ENCODE data around the gene PABPN1. TPM values are rescaled to one million over a fixed set of nuclear protein-coding genes. Genes with fewer than 3 reads are reported as not detected.

The PABPN1 gene
- total RNA-seq, 1 donor from 2014 or later = 354 TPM

DNA sequence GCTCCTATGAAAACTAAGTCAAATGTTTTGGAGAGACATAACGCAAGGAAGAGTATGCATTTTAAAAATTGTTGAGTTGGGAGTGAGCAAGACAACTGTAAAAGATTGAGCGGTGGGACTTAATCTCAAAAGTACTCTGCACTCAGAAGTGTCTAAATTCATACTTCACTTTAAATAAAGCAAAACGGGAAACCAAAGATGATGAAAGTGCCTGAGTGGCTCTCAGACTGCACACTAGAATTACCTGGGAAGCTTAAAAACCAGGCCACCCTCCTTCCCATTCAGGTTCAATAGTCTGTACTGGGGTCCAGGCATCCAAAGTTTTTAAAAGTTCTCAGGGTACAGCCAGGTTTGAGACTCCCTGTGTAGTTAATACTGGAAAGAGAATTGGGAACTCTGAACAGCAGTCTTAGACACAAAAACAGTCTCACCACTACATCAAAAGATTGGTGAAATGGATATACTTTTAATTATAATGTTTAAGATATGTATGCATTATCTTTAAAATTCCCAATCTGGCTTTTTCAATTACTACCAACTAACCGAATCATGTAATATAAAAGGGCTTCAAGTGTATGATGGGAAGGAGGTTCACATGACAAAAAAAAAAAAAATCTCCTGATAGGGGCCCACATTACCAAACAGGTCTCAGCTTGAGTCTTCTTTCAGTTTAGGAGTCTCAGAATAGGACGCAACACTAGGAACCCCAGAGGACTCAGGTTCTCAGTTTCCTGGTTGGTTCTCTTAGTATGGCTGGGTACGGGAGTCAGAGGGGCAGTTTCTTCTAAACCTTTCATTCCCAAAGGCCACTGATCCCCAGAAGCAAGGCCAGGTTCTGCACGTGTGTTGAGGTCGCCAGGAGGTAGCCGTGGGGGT is 36.4 kb upstream of the PABPN1 start:
- no peaks in the 10 kb centered on the region for H3K36me3 Mint-ChIP-seq
- no peaks in the 10 kb centered on the region for H3K9me3 Mint-ChIP-seq
- no peak for DNase-seq (ENCODE audit: low spot score in 2 of 2, unreplicated experiment in 2 of 2)
- H3K27me3 Mint-ChIP-seq (ENCODE audit: low read depth) = peaks cover 2% of the 10 kb centered on the region
- peak overlapping the region; percentile 96 for H3K4me3 Mint-ChIP-seq
- H3K27ac Mint-ChIP-seq = peak overlapping the region; percentile 94
- TF ChIP-seq, protein P1, sequence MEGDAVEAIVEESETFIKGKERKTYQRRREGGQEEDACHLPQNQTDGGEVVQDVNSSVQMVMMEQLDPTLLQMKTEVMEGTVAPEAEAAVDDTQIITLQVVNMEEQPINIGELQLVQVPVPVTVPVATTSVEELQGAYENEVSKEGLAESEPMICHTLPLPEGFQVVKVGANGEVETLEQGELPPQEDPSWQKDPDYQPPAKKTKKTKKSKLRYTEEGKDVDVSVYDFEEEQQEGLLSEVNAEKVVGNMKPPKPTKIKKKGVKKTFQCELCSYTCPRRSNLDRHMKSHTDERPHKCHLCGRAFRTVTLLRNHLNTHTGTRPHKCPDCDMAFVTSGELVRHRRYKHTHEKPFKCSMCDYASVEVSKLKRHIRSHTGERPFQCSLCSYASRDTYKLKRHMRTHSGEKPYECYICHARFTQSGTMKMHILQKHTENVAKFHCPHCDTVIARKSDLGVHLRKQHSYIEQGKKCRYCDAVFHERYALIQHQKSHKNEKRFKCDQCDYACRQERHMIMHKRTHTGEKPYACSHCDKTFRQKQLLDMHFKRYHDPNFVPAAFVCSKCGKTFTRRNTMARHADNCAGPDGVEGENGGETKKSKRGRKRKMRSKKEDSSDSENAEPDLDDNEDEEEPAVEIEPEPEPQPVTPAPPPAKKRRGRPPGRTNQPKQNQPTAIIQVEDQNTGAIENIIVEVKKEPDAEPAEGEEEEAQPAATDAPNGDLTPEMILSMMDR (IDR thresholded peaks at IDR 0.05; ENCODE audit: unreplicated experiment) = no peak
- H3K4me1 Mint-ChIP-seq = peaks cover 22% of the 10 kb centered on the region

DNA sequence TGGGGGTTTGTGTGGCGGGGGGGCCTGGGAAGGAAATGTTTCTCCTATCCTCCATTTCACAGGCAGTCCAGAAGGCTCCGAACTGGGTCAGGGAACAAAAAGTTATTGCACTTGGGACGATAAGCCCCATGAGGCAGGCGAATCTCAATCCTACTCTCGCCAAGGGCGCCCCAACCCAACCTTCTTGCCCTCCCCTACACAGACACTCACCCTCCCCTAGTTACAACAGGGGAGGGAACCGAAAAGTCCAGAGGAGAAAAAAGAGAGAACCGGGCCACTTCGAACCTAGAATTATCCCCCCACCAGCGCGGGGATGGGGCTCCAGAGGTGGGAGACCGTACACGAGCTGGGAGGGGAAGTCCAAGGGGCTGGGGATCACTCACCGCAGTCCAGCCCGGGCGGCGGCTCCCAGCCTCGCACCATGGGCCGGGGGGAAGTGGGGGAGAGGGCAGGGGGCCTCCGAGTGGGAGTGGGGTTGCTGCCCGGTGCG is 35.7 kb upstream of the PABPN1 start:
- no peaks in the 10 kb centered on the region for H3K36me3 Mint-ChIP-seq
- H3K4me3 Mint-ChIP-seq = peak overlapping the region; percentile 96
- H3K27ac Mint-ChIP-seq = peak overlapping the region; percentile 94
- H3K27me3 Mint-ChIP-seq (ENCODE audit: low read depth) = peaks cover 2% of the 10 kb centered on the region
- H3K9me3 Mint-ChIP-seq = no peaks in the 10 kb centered on the region
- TF ChIP-seq, protein P1 (IDR thresholded peaks at IDR 0.05; ENCODE audit: unreplicated experiment) = no peak
- peaks cover 22% of the 10 kb centered on the region for H3K4me1 Mint-ChIP-seq
- DNase-seq (ENCODE audit: low spot score in 2 of 2, unreplicated experiment in 2 of 2) = no peak

DNA sequence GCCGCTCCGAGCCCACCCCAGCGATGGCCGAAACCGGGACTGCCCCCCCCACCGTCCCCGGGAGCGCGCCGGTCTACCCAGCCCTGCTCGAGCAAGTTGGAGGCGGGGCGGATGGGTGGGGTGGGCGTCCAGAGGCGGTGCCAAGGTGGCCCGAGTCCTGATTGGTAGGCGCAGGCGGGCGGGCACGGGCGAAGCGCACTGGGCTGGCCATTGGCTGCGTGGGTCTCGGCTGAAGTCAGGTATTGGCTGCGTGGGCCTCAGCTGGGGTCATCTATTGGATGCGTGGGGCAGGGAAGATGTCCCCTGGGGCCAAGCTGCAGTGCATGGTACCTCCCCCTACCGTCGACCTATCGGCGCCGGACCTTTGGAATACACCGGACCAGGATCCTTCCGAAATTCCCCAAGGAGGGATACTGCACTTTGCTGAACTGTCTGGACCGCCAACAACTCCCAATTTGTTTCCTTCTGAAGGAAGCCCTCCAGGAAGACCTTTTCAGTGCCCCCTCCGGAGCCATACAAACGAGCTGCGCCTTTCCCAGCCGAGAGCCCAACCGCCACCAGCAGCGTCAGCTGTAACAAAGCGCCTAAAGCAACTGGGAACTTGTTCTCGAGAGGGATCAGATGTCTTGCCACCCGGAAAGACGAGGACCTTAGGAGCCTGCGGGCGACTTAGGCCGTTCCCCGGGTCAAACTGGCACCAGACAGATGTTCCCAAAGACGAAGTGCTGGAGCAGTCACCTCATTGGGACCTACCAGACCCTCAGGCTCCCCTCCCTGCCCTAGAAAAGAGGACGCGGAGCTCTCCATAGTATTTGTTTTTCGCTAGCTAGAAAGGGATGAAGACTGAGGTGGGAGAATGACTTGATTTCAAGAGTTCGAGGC is 35.0 kb upstream of the PABPN1 start, which contains the start of gene HOMEZ:
Gene HOMEZ (minus strand): TSS at position 113 of the 882 bp plus-strand sequence. CDS start 180 bp downstream, outside the sequence.
- peak within 1 kb of the TSS; percentile 99 for H3K27ac Mint-ChIP-seq
- no peaks in the 10 kb centered on the region for H3K9me3 Mint-ChIP-seq
- H3K36me3 Mint-ChIP-seq = no peaks in the 10 kb centered on the region
- peaks cover 2% of the 10 kb centered on the region for H3K27me3 Mint-ChIP-seq (ENCODE audit: low read depth)
- TF ChIP-seq, protein P1 (IDR thresholded peaks at IDR 0.05; ENCODE audit: unreplicated experiment) = no peak
- H3K4me1 Mint-ChIP-seq = peaks cover 22% of the 10 kb centered on the region
- DNase-seq (ENCODE audit: low spot score in 2 of 2, unreplicated experiment in 2 of 2) = peak; percentile 92 to 95
- peak within 1 kb of the TSS; percentile 96 for H3K4me3 Mint-ChIP-seq

- Mint-ChIP-seq H3K27ac (peak overlapping the region; percentile 99), H3K36me3 (no peaks in the 10 kb centered on the region), H3K9me3 (no peaks in the 10 kb centered on the region), H3K4me3 (peak overlapping the region; percentile 96), H3K27me3 (ENCODE audit: low read depth) (peaks cover 7% of the 10 kb centered on the region), H3K4me1 (peaks cover 22% of the 10 kb centered on the region)
- TF ChIP-seq, protein P1 (IDR thresholded peaks at IDR 0.05; ENCODE audit: unreplicated experiment) = no peak
- no peak for DNase-seq (ENCODE audit: low spot score in 2 of 2, unreplicated experiment in 2 of 2)
These were observed 34.3 kb upstream of the PABPN1 start for GRCh38 chr14:23286902-23287479.

Data from mesothelial cell of epicardium (in vitro differentiated cells).